ENCODE data around the gene REX1BD. TPM values are rescaled to one million over a fixed set of nuclear protein-coding genes. Genes with fewer than 3 reads are reported as not detected.

REX1BD gene
- total and polyA plus RNA-seq, 2 of the 13 experiments (the other 11 are each of a cell fraction or from before 2014, with no cell fraction given), result 7.5 to 25.4 TPM

- no peak for TF ChIP-seq ATRX (CRISPR knock-in tag; IDR thresholded peaks at IDR 0.05; ENCODE audit: borderline replicate concordance)
- TF ChIP-seq DDIT3 (CRISPR knock-in tag; IDR thresholded peaks at IDR 0.05), result peak; percentile 44; the same call in 1 of the 2 replicates
- TF ChIP-seq MLLT10 (CRISPR knock-in tag; IDR thresholded peaks at IDR 0.05), result no peak
- TF ChIP-seq, protein P1, sequence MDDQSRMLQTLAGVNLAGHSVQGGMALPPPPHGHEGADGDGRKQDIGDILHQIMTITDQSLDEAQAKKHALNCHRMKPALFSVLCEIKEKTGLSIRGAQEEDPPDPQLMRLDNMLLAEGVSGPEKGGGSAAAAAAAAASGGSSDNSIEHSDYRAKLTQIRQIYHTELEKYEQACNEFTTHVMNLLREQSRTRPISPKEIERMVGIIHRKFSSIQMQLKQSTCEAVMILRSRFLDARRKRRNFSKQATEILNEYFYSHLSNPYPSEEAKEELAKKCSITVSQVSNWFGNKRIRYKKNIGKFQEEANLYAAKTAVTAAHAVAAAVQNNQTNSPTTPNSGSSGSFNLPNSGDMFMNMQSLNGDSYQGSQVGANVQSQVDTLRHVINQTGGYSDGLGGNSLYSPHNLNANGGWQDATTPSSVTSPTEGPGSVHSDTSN (CRISPR knock-in tag; IDR thresholded peaks at IDR 0.05; ENCODE audit: borderline replicate concordance), result no peak
- TF ChIP-seq MIXL1 (CRISPR knock-in tag; IDR thresholded peaks at IDR 0.05), result peak; percentile 76; the same call in 1 of the 2 replicates
- TF ChIP-seq NCOA5 (CRISPR knock-in tag; IDR thresholded peaks at IDR 0.05), result peak; percentile 24; the same call in 1 of the 2 replicates
- 0 out of 2 replicates have a peak, but pooled peaks have one; percentile 18 for TF ChIP-seq ZNF607 (CRISPR knock-in tag; IDR thresholded peaks at IDR 0.05; ENCODE audit: borderline replicate concordance)
- no peak for TF ChIP-seq ZNF615 (CRISPR knock-in tag; IDR thresholded peaks at IDR 0.05; ENCODE audit: borderline replicate concordance)
- TF ChIP-seq NFE2L1 (CRISPR knock-in tag; IDR thresholded peaks at IDR 0.05; ENCODE audit: borderline replicate concordance), result no peak
- no peak for TF ChIP-seq ZNF256 (CRISPR knock-in tag; conservative IDR thresholded peaks at IDR 0.05)
- peak; percentile 75; the same call in 1 of the 2 replicates for TF ChIP-seq ZNF776 (CRISPR knock-in tag; IDR thresholded peaks at IDR 0.05)
- TF ChIP-seq WIZ (CRISPR knock-in tag; IDR thresholded peaks at IDR 0.05), result no peak
- TF ChIP-seq, protein P2, sequence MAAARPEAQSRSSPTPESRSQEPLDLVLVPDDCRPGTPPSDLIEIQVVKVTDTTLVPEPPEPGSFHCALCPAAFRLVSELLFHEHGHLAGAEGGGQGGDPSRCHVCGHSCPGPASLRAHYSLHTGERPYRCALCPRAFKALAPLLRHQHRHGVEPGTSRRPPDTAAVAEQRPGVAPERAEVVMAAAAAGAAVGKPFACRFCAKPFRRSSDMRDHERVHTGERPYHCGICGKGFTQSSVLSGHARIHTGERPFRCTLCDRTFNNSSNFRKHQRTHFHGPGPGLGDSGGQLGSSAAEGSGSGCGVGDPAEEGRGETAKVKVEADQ (CRISPR knock-in tag; IDR thresholded peaks at IDR 0.05; ENCODE audit: borderline replicate concordance), result peak; percentile 91
- TF ChIP-seq MED13 (CRISPR knock-in tag; IDR thresholded peaks at IDR 0.05), result peak; percentile 66; the same call in 1 of the 2 replicates
- peak; percentile 82; the same call in 1 of the 2 replicates for TF ChIP-seq RXRB (CRISPR knock-in tag; IDR thresholded peaks at IDR 0.05; ENCODE audit: borderline replicate concordance)
- TF ChIP-seq POLR2AphosphoS2 (IDR thresholded peaks at IDR 0.05; ENCODE audit: low read depth, low read length), result no peak
- TF ChIP-seq MLXIP (CRISPR knock-in tag; IDR thresholded peaks at IDR 0.05; ENCODE audit: borderline replicate concordance), result 0 out of 2 replicates have a peak, but pooled peaks have one; percentile 25
- peak; percentile 95 for TF ChIP-seq ZNF563 (CRISPR knock-in tag; IDR thresholded peaks at IDR 0.05)
- TF ChIP-seq ZNF180 (CRISPR knock-in tag; IDR thresholded peaks at IDR 0.05; ENCODE audit: borderline replicate concordance, low read depth), result no peak
- peak; percentile 96 for TF ChIP-seq IRF2 (CRISPR knock-in tag; IDR thresholded peaks at IDR 0.05)
- peak; percentile 34 for TF ChIP-seq HNRNPK (IDR thresholded peaks at IDR 0.05; ENCODE audit: low read depth, low read length, poor library complexity, severe bottlenecking)
- TF ChIP-seq RARA (CRISPR knock-in tag; IDR thresholded peaks at IDR 0.05), result peak; percentile 71
- TF ChIP-seq RFX3 (CRISPR knock-in tag; IDR thresholded peaks at IDR 0.05), result no peak
- peak; percentile 92; the same call in 1 of the 2 replicates for TF ChIP-seq TSC22D2 (CRISPR knock-in tag; IDR thresholded peaks at IDR 0.05; ENCODE audit: borderline replicate concordance)
- peak; percentile 49; the same call in 1 of the 2 replicates for TF ChIP-seq ZSCAN29 (CRISPR knock-in tag; conservative IDR thresholded peaks at IDR 0.05)
Observed at GRCh38 chr19:18571564-18572344, 16.8 kb upstream of the REX1BD start, which contains the start of gene UBA52 (continued).
